GM06990 (cell line): Measurements from ENCODE around the gene TMEM69.

Experiments used
- DNase-seq: peaks from one replicate; pipeline ENCODE4 v3.0.0-alpha.2; 2011; ENCODE audit not compliant: insufficient read length; ENCODE audit errors: extremely low read depth
- H3K27me3 ChIP-seq: replicated peaks from 2 replicates; pipeline ENCODE4 v1.6.0; 2011; ENCODE audit warnings: low read length; ENCODE audit not compliant: control insufficient read depth, insufficient read depth
- H3K36me3 ChIP-seq: 2 replicates; pipeline ENCODE4 v1.5.1; 2011; ENCODE audit warnings: low read length; ENCODE audit not compliant: control insufficient read depth, insufficient read depth
- H3K4me3 ChIP-seq: replicated peaks from 2 replicates; pipeline ENCODE4 v1.5.1; 2011; ENCODE audit warnings: low read depth, mild to moderate bottlenecking, control low read depth, low read length
- CTCF ChIP-seq: IDR thresholded peaks from 2 replicates; pipeline ENCODE4 v1.5.1; 2011; ENCODE audit warnings: low read length, control low read depth, mild to moderate bottlenecking, inconsistent platforms; ENCODE audit not compliant: insufficient read depth, poor library complexity, severe bottlenecking

TMEM69 gene

DNA sequence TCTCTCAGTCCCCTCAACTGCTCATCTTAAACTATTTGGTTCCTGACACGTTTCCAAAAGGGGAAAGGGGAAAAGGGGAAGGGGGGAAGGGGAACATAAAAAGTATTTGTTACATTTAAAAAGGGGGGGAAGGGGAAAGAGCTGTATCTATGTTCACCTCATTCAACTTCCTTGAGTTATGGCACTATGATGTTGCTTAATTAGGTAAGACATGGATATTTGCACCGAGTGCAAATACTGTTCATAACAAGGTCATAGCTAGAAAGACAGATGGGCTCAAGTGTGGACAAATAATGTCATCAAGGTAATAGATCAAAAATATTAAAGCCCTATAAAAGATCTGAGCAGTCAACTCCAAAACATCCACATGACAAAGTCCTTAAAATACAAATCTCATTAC lies 27.6 kb upstream of the TMEM69 start:
- Histone ChIP-seq H3K4me3 (no peak overlapping the region), H3K36me3 (peaks cover 9% of the 10 kb centered on the region)

DNA sequence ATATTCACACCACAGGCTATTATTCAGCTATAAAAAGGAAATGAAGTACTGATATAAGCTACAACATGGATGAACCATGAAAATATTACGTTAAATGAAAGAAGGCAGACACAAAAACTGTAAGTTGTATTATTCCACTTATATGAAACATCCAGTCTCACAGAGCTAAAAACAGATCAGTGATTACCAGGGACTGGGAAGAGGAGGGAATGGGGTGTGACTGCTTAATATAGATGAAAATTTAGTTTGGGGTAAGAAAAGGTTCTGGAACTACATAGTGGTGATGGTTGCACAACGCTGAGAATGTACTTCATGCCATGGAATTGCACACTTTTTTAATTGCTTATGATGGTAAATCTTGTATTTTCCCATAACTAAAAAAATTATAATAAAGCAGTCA lies 21.1 kb upstream of the TMEM69 start:
- no peak for TF ChIP-seq CTCF
- H3K27me3 ChIP-seq: no peaks in the 10 kb centered on the region
- DNase-seq: no peak
- no peak overlapping the region for H3K4me3 ChIP-seq
- H3K36me3 ChIP-seq: no peaks in the 10 kb centered on the region; the same call in 1 of the 2 replicates

More for the DNA sequence above, 27.6 kb upstream of the TMEM69 start:
- no peak for DNase-seq
- no peaks in the 10 kb centered on the region for H3K27me3 ChIP-seq
- TF ChIP-seq CTCF: no peak

- H3K4me3 ChIP-seq: no peak overlapping the region
- no peak for DNase-seq
- TF ChIP-seq CTCF: no peak
- H3K27me3 ChIP-seq: no peaks in the 10 kb centered on the region
- no peaks in the 10 kb centered on the region; the same call in 1 of the 2 replicates for H3K36me3 ChIP-seq
These were observed 20.5 kb upstream of the TMEM69 start for GRCh38 chr1:45667321-45668111.

DNA sequence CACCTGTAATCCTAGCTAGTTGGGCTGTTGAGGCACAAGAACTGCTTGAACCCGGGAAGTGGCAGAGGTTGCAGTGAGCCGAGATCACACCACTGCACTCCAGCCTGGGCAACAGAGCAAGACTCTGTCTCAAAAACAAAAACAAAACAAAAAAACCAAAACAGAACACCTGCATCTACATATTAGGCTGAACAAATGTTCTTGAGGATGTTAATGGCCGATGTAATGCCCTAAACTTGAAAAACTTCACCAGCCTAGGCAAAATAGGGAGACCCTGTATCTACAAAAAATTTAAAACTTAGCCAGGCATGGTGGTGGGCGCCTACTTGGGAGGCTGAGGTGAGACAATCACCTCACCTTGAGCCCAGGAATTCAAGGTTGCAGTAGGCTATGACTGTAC lies 19.5 kb upstream of the TMEM69 start:
- Histone ChIP-seq H3K4me3 (no peak overlapping the region), H3K36me3 (no peaks in the 10 kb centered on the region; the same call in 1 of the 2 replicates), H3K27me3 (no peaks in the 10 kb centered on the region)
- no peak for DNase-seq
- TF ChIP-seq CTCF: no peak

GRCh38 chr1:45669379-45669778 lies 18.6 kb upstream of the TMEM69 start:
- Histone ChIP-seq H3K27me3 (no peaks in the 10 kb centered on the region), H3K4me3 (no peak overlapping the region), H3K36me3 (no peaks in the 10 kb centered on the region; the same call in 1 of the 2 replicates)
- TF ChIP-seq CTCF: no peak
- no peak for DNase-seq
